NCI-H187 treated with DMSO at 0.1 percent for 48 hours (cell line): ENCODE data around the gene ATP4B.

Experiments used
- DNase-seq: peaks from one replicate; lab custom pipeline; 2025; lab: John Stamatoyannopoulos, UW

ATP4B gene

GRCh38 chr13:113605866-113606438 lies 52.0 kb downstream of the ATP4B start:
- DNase-seq: no peak

DNA sequence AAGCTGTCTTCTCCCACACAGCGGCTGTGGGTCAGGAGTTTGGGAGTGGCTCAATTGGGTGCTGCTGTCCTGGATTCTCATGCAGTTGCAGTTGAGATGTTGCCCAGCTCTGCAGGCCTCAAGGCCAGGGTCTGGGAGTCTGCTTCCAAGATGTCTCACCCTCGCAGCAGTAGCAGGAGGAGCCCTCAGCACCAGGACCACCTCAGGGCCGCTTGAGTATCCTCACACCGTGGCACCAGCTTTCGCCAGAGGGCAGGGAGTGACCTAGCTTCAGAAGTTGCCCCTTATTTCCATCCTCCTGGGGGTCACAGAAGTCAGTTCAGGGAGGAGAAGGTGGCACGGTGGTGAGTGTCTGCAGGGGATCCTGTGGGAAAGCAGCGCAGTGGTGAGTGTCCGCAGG lies 52.5 kb downstream of the ATP4B start:
- no peak for DNase-seq

DNA sequence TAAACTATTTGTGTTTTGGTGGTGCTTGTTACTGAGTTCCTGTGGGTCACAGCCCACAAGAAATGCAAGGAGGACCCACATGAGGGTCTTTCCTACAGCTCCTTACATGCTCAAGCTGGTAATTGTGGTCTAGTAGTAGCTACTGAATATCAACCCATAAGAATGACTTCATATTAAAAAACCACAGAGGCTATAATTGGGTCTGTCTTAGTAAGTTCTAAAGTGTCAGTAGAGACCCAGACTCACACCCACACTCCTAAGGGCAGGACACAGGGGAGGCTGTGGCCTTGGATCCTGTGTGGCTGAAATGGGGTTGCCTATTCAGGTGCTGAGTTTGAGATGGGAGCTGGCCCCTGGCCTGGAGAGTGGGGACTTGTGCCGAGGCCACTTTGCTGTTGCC lies 53.8 kb downstream of the ATP4B start:
- DNase-seq: no peak

- no peak for DNase-seq
These were observed 54.8 kb downstream of the ATP4B start for GRCh38 chr13:113603116-113603710.

- DNase-seq: no peak
These were observed 55.6 kb downstream of the ATP4B start for GRCh38 chr13:113602291-113602988.

DNA sequence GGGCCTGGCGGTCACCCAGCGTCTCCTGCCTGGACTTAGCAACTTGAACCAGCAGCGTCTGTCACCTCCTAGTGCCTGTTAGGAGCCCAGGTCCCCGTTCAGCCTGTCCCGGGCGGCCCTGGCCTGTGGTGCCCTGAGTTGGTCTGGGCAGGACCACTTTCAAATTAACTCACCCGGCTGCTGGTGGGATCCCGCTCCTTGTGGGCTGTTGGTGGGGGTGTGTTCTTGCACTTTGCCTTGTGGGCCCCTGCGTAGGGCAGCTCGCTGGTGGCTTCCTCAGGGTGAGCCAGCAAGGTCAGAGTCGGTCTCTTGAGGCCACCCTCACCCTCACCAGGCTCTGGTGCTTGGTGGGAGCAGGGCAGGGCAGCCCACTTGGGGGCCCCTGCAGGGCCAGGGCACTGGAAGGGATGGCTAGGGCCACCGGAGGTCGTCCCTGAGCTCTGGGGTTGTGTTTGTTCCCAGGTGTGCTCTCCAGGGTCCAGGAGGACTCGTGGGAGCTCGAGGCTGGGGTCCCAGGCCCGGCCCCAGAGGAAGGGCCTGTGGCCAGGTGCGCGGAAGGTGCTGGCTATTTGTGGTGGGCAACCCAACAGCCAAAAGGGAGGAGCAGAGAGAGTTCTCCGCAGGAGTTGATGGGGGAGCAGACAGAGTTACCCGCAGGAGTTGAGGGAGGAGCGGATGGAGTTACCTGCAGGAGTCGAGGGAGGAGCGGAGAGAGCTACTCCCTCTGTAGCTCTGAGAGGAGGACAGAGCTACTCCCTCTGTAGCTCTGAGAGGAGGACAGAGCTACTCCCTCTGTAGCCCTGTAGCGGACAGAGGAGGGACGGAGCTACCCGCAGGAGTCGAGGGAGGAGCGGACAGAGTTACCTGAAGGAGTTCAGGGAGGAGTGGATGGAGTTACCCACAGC lies 56.6 kb downstream of the ATP4B start:
- no peak for DNase-seq

DNA sequence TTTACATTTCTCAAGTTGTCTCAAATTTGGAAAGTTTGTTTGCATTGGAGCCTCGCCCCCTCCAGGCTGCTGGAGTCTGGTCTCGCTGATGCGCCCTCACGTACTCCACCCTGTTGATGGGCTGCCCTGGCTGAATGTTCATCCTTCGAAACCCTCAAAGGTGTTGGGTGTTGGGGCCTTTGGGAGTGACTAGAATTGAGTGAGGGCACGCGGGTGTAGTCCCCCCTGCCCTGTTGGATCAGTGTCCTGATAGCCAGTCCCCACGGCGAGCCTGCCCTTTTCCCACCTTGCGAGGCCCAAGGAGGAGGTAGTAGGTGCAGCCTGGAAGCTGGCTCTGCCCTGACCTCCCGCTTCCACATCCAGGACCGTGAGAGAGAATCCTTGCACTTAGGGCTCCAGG lies 58.6 kb downstream of the ATP4B start:
- DNase-seq: no peak
